HCT116 (cell line): ENCODE results near the gene CTXND1. TPM values are rescaled to one million over a fixed set of nuclear protein-coding genes. Genes with fewer than 3 reads are reported as not detected.

Experiments used
- ATAC-seq: fragments of 200-7000 bp; cut with Tn5 transposase; 2 replicates; pipeline ENCODE4 v1.9.1; 2020; ENCODE audit warnings: mild to moderate bottlenecking, moderate library complexity
- BruUV-seq: library from RNA; stranded (reverse); fragments of 400-500 nt; replicated peaks from 2 replicates; lab custom pipeline; 2021; lab: Mats Ljungman, UMichigan
- CTCF ChIA-PET: fragments of 300-600 bp; sonication (Branson Sonifier 250); formaldehyde crosslinking; loops from one replicate; lab custom pipeline; 2021; ENCODE audit warnings: antibody characterized with exemption; lab: Charles Lee
- POLR2A ChIA-PET: fragments of 300-600, 350-600 bp; sonication (Branson Sonifier 250); formaldehyde crosslinking; loops from one replicate; lab custom pipeline; 2021; ENCODE audit warnings: antibody characterized with exemption; lab: Charles Lee
- RAD21 ChIA-PET, 2 experiments: fragments of 300-600 bp; sonication (Branson Sonifier 250); formaldehyde crosslinking; loops; one replicate each; lab custom pipeline; 2023; ENCODE audit warnings: low total read pairs in 2 of 2; ENCODE audit not compliant: uncharacterized antibody in 2 of 2, unreplicated experiment in 2 of 2, low non-redundant PET in 1 of 2; lab: Charles Lee
- DNase-seq: peaks from one replicate; pipeline ENCODE4 v3.0.0-alpha.2; 2010; ENCODE audit warnings: low read depth, low spot score
- H2AFZ ChIP-seq: fragments of 200-600 bp; shearing (Covaris generic), sonication (generic); 2 replicates; pipeline ENCODE4 v1.6.1; 2017; ENCODE audit warnings: low read depth, mixed run types, mixed read lengths, antibody characterized with exemption, low read length; ENCODE audit not compliant: poor library complexity, severe bottlenecking
- H3K27ac ChIP-seq: 2 replicates; pipeline ENCODE4 v1.5.1; 2012; ENCODE audit warnings: low read depth, low read length
- H3K27me3 ChIP-seq: fragments of 200-600 bp; sonication (generic); 2 replicates; pipeline ENCODE4 v1.6.1; 2016; ENCODE audit warnings: mixed run types, low read length, mixed read lengths; ENCODE audit not compliant: insufficient read depth
- H3K36me3 ChIP-seq, 2 experiments: fragments of 200-500 bp in 1 of 2; fragments of 200-600 bp in 1 of 2; sonication (Bioruptor generic) in 1 of 2; sonication (generic) in 1 of 2; 2 replicates each; pipeline versions ENCODE4 v1.5.1 to v1.6.1; 2014 to 2016; ENCODE audit warnings: low read length in 2 of 2, inconsistent platforms in 1 of 2, mixed read lengths in 1 of 2, mixed run types in 1 of 2; ENCODE audit not compliant: insufficient read depth in 2 of 2, control insufficient read depth in 1 of 2
- H3K4me1 ChIP-seq, 2 experiments: fragments of 200-600 bp in 1 of 2; sonication (generic) in 1 of 2; 2 replicates each; pipeline versions ENCODE4 v1.5.1 to v1.6.1; 2012 to 2017; ENCODE audit warnings: low read length in 2 of 2, inconsistent platforms in 1 of 2, mild to moderate bottlenecking in 1 of 2, mixed read lengths in 1 of 2, mixed run types in 1 of 2, moderate library complexity in 1 of 2; ENCODE audit not compliant: insufficient read depth in 2 of 2, control insufficient read depth in 1 of 2
- H3K4me2 ChIP-seq: fragments of 200-600 bp; sonication (generic); 2 replicates; pipeline ENCODE4 v1.6.1; 2017; ENCODE audit warnings: mixed run types, low read length, mixed read lengths
- H3K4me3 ChIP-seq, 2 experiments: fragments of 200-600 bp in 1 of 2; sonication (generic) in 1 of 2; replicated peaks in 1 of 2; 2 replicates each; pipeline ENCODE4 v1.5.1; 2011 to 2016; ENCODE audit warnings: low read length in 2 of 2, control low read depth in 1 of 2, low read depth in 1 of 2, mild to moderate bottlenecking in 1 of 2, mixed read lengths in 1 of 2, mixed run types in 1 of 2
- H3K79me2 ChIP-seq: fragments of 200-600 bp; sonication (generic); 2 replicates; pipeline ENCODE4 v1.6.1; 2017; ENCODE audit warnings: mild to moderate bottlenecking, mixed run types, low read length, moderate library complexity, mixed read lengths; ENCODE audit not compliant: insufficient read depth
- H3K9ac ChIP-seq: fragments of 200-600 bp; sonication (generic); 2 replicates; pipeline ENCODE4 v1.6.1; 2016; ENCODE audit warnings: low read length, mixed read lengths
- H3K9me2 ChIP-seq: fragments of 200-600 bp; sonication (generic), shearing (Covaris generic); 2 replicates; pipeline ENCODE4 v1.6.1; 2017; ENCODE audit warnings: mixed run types, mild to moderate bottlenecking, moderate library complexity; ENCODE audit not compliant: insufficient read depth
- H3K9me3 ChIP-seq, 2 experiments: fragments of 200-500 bp in 1 of 2; fragments of 200-600 bp in 1 of 2; sonication (Bioruptor generic) in 1 of 2; sonication (generic) in 1 of 2; 2 replicates each; pipeline ENCODE4 v1.6.1; 2014 to 2017; ENCODE audit warnings: low read length in 2 of 2, mixed read lengths in 2 of 2, inconsistent platforms in 1 of 2, low read depth in 1 of 2, mild to moderate bottlenecking in 1 of 2, mixed run types in 1 of 2, moderate library complexity in 1 of 2; ENCODE audit not compliant: control insufficient read depth in 1 of 2, insufficient read depth in 1 of 2
- H4K20me1 ChIP-seq: fragments of 200-600 bp; sonication (generic), shearing (Covaris generic); 2 replicates; pipeline ENCODE4 v1.6.1; 2017; ENCODE audit warnings: mixed run types, mild to moderate bottlenecking, moderate library complexity; ENCODE audit not compliant: insufficient read depth
- ATF3 ChIP-seq: IDR thresholded peaks from 2 replicates; pipeline ENCODE4 v1.6.1; 2012
- CBX3 ChIP-seq: IDR thresholded peaks from 2 replicates; pipeline ENCODE4 v1.6.1; 2012; ENCODE audit warnings: low read depth
- CEBPB ChIP-seq: IDR thresholded peaks from 2 replicates; pipeline ENCODE4 v1.6.1; 2012; ENCODE audit warnings: low read depth
- EGR1 ChIP-seq: IDR thresholded peaks from 2 replicates; pipeline ENCODE4 v1.6.1; 2012; ENCODE audit warnings: low read depth
- ELF1 ChIP-seq: IDR thresholded peaks from 2 replicates; pipeline ENCODE4 v1.6.1; 2012; ENCODE audit warnings: low read depth, borderline replicate concordance
- EZH2 ChIP-seq: fragments of 200-600 bp; sonication (generic); IDR thresholded peaks from 2 replicates; pipeline ENCODE4 v1.6.1; 2017; ENCODE audit warnings: antibody characterized with exemption, mixed run types
- JUND ChIP-seq: IDR thresholded peaks from 2 replicates; pipeline ENCODE4 v1.6.1; 2012
- MAX ChIP-seq: IDR thresholded peaks from 2 replicates; pipeline ENCODE4 v1.6.1; 2012
- POLR2A ChIP-seq: IDR thresholded peaks from 2 replicates; pipeline ENCODE4 v1.7.0; 2011; ENCODE audit warnings: borderline replicate concordance; ENCODE audit not compliant: insufficient read depth, insufficient read length; ENCODE audit errors: extremely low read depth
- POLR2AphosphoS5 ChIP-seq: IDR thresholded peaks from 2 replicates; pipeline ENCODE4 v1.6.1; 2011; ENCODE audit warnings: mild to moderate bottlenecking, low read depth, low read length, moderate library complexity
- RAD21 ChIP-seq: IDR thresholded peaks from 2 replicates; pipeline ENCODE4 v1.6.1; 2012; ENCODE audit warnings: low read depth, mild to moderate bottlenecking
- REST ChIP-seq: IDR thresholded peaks from 2 replicates; pipeline ENCODE4 v1.6.1; 2012; ENCODE audit warnings: low read depth
- SP1 ChIP-seq: IDR thresholded peaks from 2 replicates; pipeline ENCODE4 v1.6.1; 2012; ENCODE audit warnings: low read depth
- SRF ChIP-seq: IDR thresholded peaks from 2 replicates; pipeline ENCODE4 v1.6.1; 2012; ENCODE audit warnings: low read depth
- TCF7L2 ChIP-seq: IDR thresholded peaks from 2 replicates; pipeline ENCODE4 v1.7.0; 2011; ENCODE audit warnings: borderline replicate concordance, inconsistent platforms; ENCODE audit not compliant: insufficient read depth, insufficient read length; ENCODE audit errors: extremely low read depth
- YY1 ChIP-seq: IDR thresholded peaks from 2 replicates; pipeline ENCODE4 v1.6.1; 2011; ENCODE audit warnings: low read length, low read depth, moderate library complexity, mild to moderate bottlenecking; ENCODE audit not compliant: insufficient replicate concordance; ENCODE audit errors: extremely low read depth
- ZBTB33 ChIP-seq: IDR thresholded peaks from 2 replicates; pipeline ENCODE4 v1.6.1; 2011; ENCODE audit warnings: mild to moderate bottlenecking, low read length, moderate library complexity; ENCODE audit not compliant: insufficient replicate concordance; ENCODE audit errors: extremely low read depth
- ZNF274 ChIP-seq: fragments of 200-500 bp; sonication (Bioruptor generic); IDR thresholded peaks from 2 replicates; pipeline ENCODE4 v1.6.1; 2014; ENCODE audit warnings: mild to moderate bottlenecking, low read depth, low read length, inconsistent platforms
- intact Hi-C: fragments of 100-400 bp; cut with micrococcal nuclease; formaldehyde crosslinking; loops from 2 replicates; pipeline ENCODE4 v1.10.0; 2022
- total RNA-seq: library from RNA; stranded (reverse); gene quantifications from one replicate; pipeline ENCODE4 v1.2.1, GENCODE V29; 2021; ENCODE audit not compliant: unreplicated experiment

The CTXND1 gene
- total RNA-seq, 1 experiment from 2014 or later = not detected

- no peak overlapping the region for H3K4me2 ChIP-seq
- no peaks in the 10 kb centered on the region for H4K20me1 ChIP-seq
- no peaks in the 10 kb centered on the region for H3K79me2 ChIP-seq
- CTCF ChIA-PET = no interaction called here
- no peaks in the 10 kb centered on the region for H3K36me3 ChIP-seq
- H3K27me3 ChIP-seq = peaks cover 16% of the 10 kb centered on the region
- no peak overlapping the region for H3K9ac ChIP-seq
- no peaks in the 10 kb centered on the region for H3K9me3 ChIP-seq
- DNase-seq = no peak
- no peaks in the 10 kb centered on the region for H3K9me2 ChIP-seq
- no peak overlapping the region for H2AFZ ChIP-seq
- POLR2A ChIA-PET = no interaction called here
- RAD21 ChIA-PET = no interaction called here
- no peak for ATAC-seq
- intact Hi-C loops = no loop called here
- BruUV-seq = no TSS peak
- H3K4me3 ChIP-seq = no peak overlapping the region
- no peak overlapping the region for H3K27ac ChIP-seq
- H3K4me1 ChIP-seq = 0 out of 4 replicates have a peak, but pooled peaks cover 0 to 4% of the 10 kb centered on the region in 2 experiments
- TF ChIP-seq CBX3 = no peak
- no peak for TF ChIP-seq EGR1
- TF ChIP-seq ELF1 = no peak
- no peak for TF ChIP-seq JUND
- no peak for TF ChIP-seq MAX
- no peak for TF ChIP-seq SRF
- no peak for TF ChIP-seq EZH2
- no peak for TF ChIP-seq CEBPB
- no peak for TF ChIP-seq RAD21
- no peak for TF ChIP-seq REST
- TF ChIP-seq SP1 = no peak
- TF ChIP-seq YY1 = no peak
- TF ChIP-seq TCF7L2 = no peak
- TF ChIP-seq ZBTB33 = no peak
- no peak for TF ChIP-seq ATF3
- no peak for TF ChIP-seq ZNF274
- no peak for TF ChIP-seq POLR2AphosphoS5
- no peak for TF ChIP-seq POLR2A
Measured at GRCh38 chr15:80210611-80211573, 41.1 kb downstream of the CTXND1 start.
